HG02759 (cell line): ENCODE data around the gene MCAT.
"Not testable (repeated sequence)": the region's sequence is repeated elsewhere in the genome, so short reads cannot be mapped to it uniquely, and the experiment has no call there.

ENCODE experiments used
- ATAC-seq: cut with Tn5 transposase; IDR thresholded peaks from one replicate; pipeline ENCODE4 v1.9.1; 2021; ENCODE audit warnings: mild to moderate bottlenecking, moderate library complexity; ENCODE audit not compliant: unreplicated experiment

Gene MCAT

GRCh38 chr22:43128928-43129424, 14.2 kb downstream of the MCAT start:
- no peak for ATAC-seq

- no peak for ATAC-seq
Measured at GRCh38 chr22:43128116-43128515, 15.1 kb downstream of the MCAT start.

- ATAC-seq, result no peak
Measured at GRCh38 chr22:43127166-43127908, 15.9 kb downstream of the MCAT start.

GRCh38 chr22:43126501-43127165, 16.6 kb downstream of the MCAT start:
- no peak for ATAC-seq

GRCh38 chr22:43118953-43119458, 24.2 kb downstream of the MCAT start:
- ATAC-seq, result peak; percentile 64

GRCh38 chr22:43118024-43118849, 25.0 kb downstream of the MCAT start:
- ATAC-seq, result no peak

- ATAC-seq, result no peak
Measured at GRCh38 chr22:43116932-43117331, 26.3 kb downstream of the MCAT start.

GRCh38 chr22:43114958-43115357, 28.2 kb downstream of the MCAT start:
- ATAC-seq, result no peak

GRCh38 chr22:43113526-43114251, 29.5 kb downstream of the MCAT start:
- no peak for ATAC-seq

GRCh38 chr22:43110927-43111623, 32.1 kb downstream of the MCAT start:
- ATAC-seq, result no peak

GRCh38 chr22:43110444-43110926, 32.7 kb downstream of the MCAT start, which contains the start of gene BIK:
BIK (plus strand) TSS chr22:43110750; CDS start chr22:43124023, 13,273 bp downstream.
- no peak for ATAC-seq

- ATAC-seq, result no peak
Measured at GRCh38 chr22:43109921-43110443, 33.2 kb downstream of the MCAT start.

- ATAC-seq, result no peak
Measured at GRCh38 chr22:43109511-43109910, 33.7 kb downstream of the MCAT start.

GRCh38 chr22:43106302-43106701, 36.9 kb downstream of the MCAT start:
- ATAC-seq, result no peak

GRCh38 chr22:43104950-43105349, 38.2 kb downstream of the MCAT start:
- ATAC-seq, result not testable (repeated sequence)

- not testable (repeated sequence) for ATAC-seq
Measured at GRCh38 chr22:43104056-43104625, 39.1 kb downstream of the MCAT start.

GRCh38 chr22:43101306-43101705, 41.9 kb downstream of the MCAT start:
- ATAC-seq, result no peak

- ATAC-seq, result no peak
Measured at GRCh38 chr22:43100225-43100624, 43.0 kb downstream of the MCAT start.

GRCh38 chr22:43099095-43099494, 44.1 kb downstream of the MCAT start:
- ATAC-seq, result no peak
